Keratinocyte (primary cell): ENCODE measurements around the gene UVSSA.

Experiments used
- CTCF ChIP-seq, 3 experiments: IDR thresholded peaks in 1 of 3; conservative IDR thresholded peaks in 1 of 3; optimal IDR thresholded peaks in 1 of 3; 2 replicates in 2 of 3; 3 replicates in 1 of 3; pipeline versions ENCODE3 to v1.5.1; 2011; ENCODE audit warnings: low read length in 3 of 3, mild to moderate bottlenecking in 3 of 3, moderate library complexity in 2 of 3, control low read depth in 1 of 3, inconsistent platforms in 1 of 3; ENCODE audit not compliant: insufficient read depth in 2 of 3; ENCODE audit errors: extremely low read depth in 1 of 3
- EZH2 ChIP-seq: IDR thresholded peaks from one replicate; pipeline ENCODE4 v1.6.1; 2012; ENCODE audit warnings: inconsistent platforms, mild to moderate bottlenecking, low read length, moderate library complexity

GRCh38 chr4:1340861-1341260 is 6.1 kb upstream of the UVSSA start:
- TF ChIP-seq CTCF (optimal IDR thresholded peaks at IDR 0.05 in 1 of 3, IDR thresholded peaks at IDR 0.05 in 1 of 3, conservative IDR thresholded peaks at IDR 0.05 in 1 of 3; ENCODE audit: extremely low read depth in 1 of 3, insufficient read depth in 2 of 3, low read length in 3 of 3) = no peak
- no peak for TF ChIP-seq EZH2
